HCT116 (cell line): ENCODE results near the gene STAC2.

Experiments
- ATF3 ChIP-seq: IDR thresholded peaks from 2 replicates; pipeline ENCODE4 v1.6.1; 2012
- CTCF ChIP-seq, 3 experiments: fragments of 200-600 bp in 1 of 3; sonication (generic) in 1 of 3; IDR thresholded peaks in 2 of 3; conservative IDR thresholded peaks in 1 of 3; 2 replicates each; pipeline ENCODE4 v1.5.1; 2012 to 2017; ENCODE audit warnings: low read depth in 2 of 3, low read length in 2 of 3, antibody characterized with exemption in 1 of 3, borderline replicate concordance in 1 of 3, control low read depth in 1 of 3, mild to moderate bottlenecking in 1 of 3, mixed read lengths in 1 of 3, mixed run types in 1 of 3, moderate library complexity in 1 of 3; ENCODE audit not compliant: insufficient read depth in 1 of 3
- EZH2 ChIP-seq: fragments of 200-600 bp; sonication (generic); IDR thresholded peaks from 2 replicates; pipeline ENCODE4 v1.6.1; 2017; ENCODE audit warnings: antibody characterized with exemption, mixed run types
- EZH2phosphoT487 ChIP-seq: fragments of 200-600 bp; IDR thresholded peaks from 2 replicates; pipeline ENCODE4 v1.6.1; 2018; ENCODE audit warnings: antibody characterized with exemption, borderline replicate concordance
- POLR2A ChIP-seq: IDR thresholded peaks from 2 replicates; pipeline ENCODE4 v1.7.0; 2011; ENCODE audit warnings: borderline replicate concordance; ENCODE audit not compliant: insufficient read depth, insufficient read length; ENCODE audit errors: extremely low read depth
- SIN3A ChIP-seq: IDR thresholded peaks from 2 replicates; pipeline ENCODE4 v1.6.1; 2012; ENCODE audit warnings: low read depth
- SP1 ChIP-seq: IDR thresholded peaks from 2 replicates; pipeline ENCODE4 v1.6.1; 2012; ENCODE audit warnings: low read depth
- TF ChIP-seq, protein P1 (sequence below): IDR thresholded peaks from 2 replicates; pipeline ENCODE4 v1.6.1; 2011; ENCODE audit warnings: mild to moderate bottlenecking, low read length, moderate library complexity; ENCODE audit not compliant: insufficient replicate concordance; ENCODE audit errors: extremely low read depth
- TF ChIP-seq, protein P2 (sequence below): IDR thresholded peaks from 2 replicates; pipeline ENCODE4 v1.6.1; 2012

DNA sequence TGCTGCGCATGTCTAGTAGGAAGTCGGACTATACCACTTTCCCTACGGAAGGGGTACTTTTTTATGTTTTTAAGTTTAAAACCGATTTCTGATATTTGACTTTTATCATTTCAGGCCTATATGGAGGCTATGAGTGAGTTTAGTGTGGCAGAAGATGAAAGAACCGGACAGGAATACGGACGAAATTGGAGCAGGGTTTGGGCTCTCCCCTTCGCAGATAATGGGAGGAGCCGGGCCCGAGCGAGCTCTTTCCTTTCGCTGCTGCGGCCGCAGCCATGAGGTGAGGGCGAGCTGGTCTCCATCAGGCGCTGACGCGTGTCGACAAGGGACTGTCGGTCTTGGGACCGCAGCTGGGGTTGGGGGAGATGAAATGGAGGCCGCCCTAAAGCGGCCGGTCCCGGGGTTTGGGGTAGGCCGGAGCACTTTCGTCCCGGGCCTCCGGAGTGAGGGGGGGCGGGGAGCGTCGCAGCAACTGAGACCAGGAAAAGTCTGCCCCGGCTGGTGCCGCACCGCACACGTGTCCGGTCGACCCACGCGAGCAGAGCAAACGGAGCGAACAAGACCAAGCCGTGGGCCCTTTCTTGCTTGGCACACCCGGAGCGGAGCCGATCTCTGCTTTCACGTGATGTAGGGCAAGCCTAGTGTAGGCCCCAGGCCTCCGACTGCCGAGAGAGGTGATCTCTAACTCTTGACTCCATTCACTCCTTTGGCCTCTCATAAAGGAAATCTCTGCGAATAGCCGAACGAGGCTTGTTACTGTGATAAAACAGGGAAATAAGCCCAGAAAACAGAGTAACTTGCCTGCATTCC is 25.5 kb downstream of the STAC2 start, which contains the start of gene RPL19:
- TF ChIP-seq POLR2A: peak; percentile 86
- TF ChIP-seq EZH2: no peak
- TF ChIP-seq CTCF (IDR thresholded peaks at IDR 0.05 in 2 of 3, conservative IDR thresholded peaks at IDR 0.05 in 1 of 3; ENCODE audit: borderline replicate concordance in 1 of 3, insufficient read depth in 1 of 3, low read depth in 2 of 3, low read length in 2 of 3): no peak
- TF ChIP-seq, protein P1, sequence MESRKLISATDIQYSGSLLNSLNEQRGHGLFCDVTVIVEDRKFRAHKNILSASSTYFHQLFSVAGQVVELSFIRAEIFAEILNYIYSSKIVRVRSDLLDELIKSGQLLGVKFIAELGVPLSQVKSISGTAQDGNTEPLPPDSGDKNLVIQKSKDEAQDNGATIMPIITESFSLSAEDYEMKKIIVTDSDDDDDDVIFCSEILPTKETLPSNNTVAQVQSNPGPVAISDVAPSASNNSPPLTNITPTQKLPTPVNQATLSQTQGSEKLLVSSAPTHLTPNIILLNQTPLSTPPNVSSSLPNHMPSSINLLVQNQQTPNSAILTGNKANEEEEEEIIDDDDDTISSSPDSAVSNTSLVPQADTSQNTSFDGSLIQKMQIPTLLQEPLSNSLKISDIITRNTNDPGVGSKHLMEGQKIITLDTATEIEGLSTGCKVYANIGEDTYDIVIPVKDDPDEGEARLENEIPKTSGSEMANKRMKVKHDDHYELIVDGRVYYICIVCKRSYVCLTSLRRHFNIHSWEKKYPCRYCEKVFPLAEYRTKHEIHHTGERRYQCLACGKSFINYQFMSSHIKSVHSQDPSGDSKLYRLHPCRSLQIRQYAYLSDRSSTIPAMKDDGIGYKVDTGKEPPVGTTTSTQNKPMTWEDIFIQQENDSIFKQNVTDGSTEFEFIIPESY: no peak
- peak; percentile 34; the same call in 1 of the 2 replicates for TF ChIP-seq SIN3A
- TF ChIP-seq EZH2phosphoT487: no peak
- TF ChIP-seq ATF3: no peak
- peak; percentile 53; the same call in 1 of the 2 replicates for TF ChIP-seq SP1
- TF ChIP-seq, protein P2, sequence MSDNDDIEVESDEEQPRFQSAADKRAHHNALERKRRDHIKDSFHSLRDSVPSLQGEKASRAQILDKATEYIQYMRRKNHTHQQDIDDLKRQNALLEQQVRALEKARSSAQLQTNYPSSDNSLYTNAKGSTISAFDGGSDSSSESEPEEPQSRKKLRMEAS: peak; percentile 80; the same call in 1 of the 2 replicates
